ENCODE measurements around the gene NEUROG2. TPM values are rescaled to one million over a fixed set of nuclear protein-coding genes. Genes with fewer than 3 reads are reported as not detected.

Gene NEUROG2
- total and polyA plus RNA-seq, 4 donors: not detected

GRCh38 chr4:112521123-112522023 lies 5.4 kb upstream of the NEUROG2 start:
- TF ChIP-seq, protein P1, sequence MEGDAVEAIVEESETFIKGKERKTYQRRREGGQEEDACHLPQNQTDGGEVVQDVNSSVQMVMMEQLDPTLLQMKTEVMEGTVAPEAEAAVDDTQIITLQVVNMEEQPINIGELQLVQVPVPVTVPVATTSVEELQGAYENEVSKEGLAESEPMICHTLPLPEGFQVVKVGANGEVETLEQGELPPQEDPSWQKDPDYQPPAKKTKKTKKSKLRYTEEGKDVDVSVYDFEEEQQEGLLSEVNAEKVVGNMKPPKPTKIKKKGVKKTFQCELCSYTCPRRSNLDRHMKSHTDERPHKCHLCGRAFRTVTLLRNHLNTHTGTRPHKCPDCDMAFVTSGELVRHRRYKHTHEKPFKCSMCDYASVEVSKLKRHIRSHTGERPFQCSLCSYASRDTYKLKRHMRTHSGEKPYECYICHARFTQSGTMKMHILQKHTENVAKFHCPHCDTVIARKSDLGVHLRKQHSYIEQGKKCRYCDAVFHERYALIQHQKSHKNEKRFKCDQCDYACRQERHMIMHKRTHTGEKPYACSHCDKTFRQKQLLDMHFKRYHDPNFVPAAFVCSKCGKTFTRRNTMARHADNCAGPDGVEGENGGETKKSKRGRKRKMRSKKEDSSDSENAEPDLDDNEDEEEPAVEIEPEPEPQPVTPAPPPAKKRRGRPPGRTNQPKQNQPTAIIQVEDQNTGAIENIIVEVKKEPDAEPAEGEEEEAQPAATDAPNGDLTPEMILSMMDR (IDR thresholded peaks at IDR 0.05; ENCODE audit: control extremely low read depth, extremely low read depth): no peak
- H3K9me3 ChIP-seq (ENCODE audit: control insufficient read depth in 4 of 4, insufficient read depth in 3 of 4, low read length in 3 of 4): peaks cover 0 to 22% (median 0%) of the 10 kb centered on the region in 4 donors
- no peak overlapping the region for H3K27ac ChIP-seq (ENCODE audit: low read depth in 1 of 2, low read length in 1 of 2)
- H3K9ac ChIP-seq (ENCODE audit: insufficient read depth in 1 of 2, low read length in 2 of 2): no peak overlapping the region
- no peak overlapping the region for H3K4me3 ChIP-seq
- peaks cover 19 to 95% (median 82%) of the 10 kb centered on the region in 3 donors for H3K27me3 ChIP-seq (ENCODE audit: control insufficient read depth in 3 of 3, insufficient read depth in 3 of 3, low read length in 2 of 3)
- H3K36me3 ChIP-seq (ENCODE audit: control insufficient read depth in 4 of 4, insufficient read depth in 4 of 4, low read length in 4 of 4): no peaks in the 10 kb centered on the region
- ATAC-seq (ENCODE audit: insufficient read depth, low FRiP score) (no peak), DNase-seq (peak; percentile 4 to 17 (median 6))
- 7 to 9% methylated on average over 30 of the region's 30 CpGs for WGBS, 2 donors
- H3K4me1 ChIP-seq (ENCODE audit: control insufficient read depth in 5 of 5, insufficient read depth in 5 of 5, low read length in 5 of 5): peaks cover 0 to 26% (median 4%) of the 10 kb centered on the region in 5 donors

GRCh38 chr4:112520598-112521122 lies 4.7 kb upstream of the NEUROG2 start:
- 4 to 6% methylated on average over 25 of the region's 25 CpGs for WGBS, 2 donors
- H3K9ac ChIP-seq (ENCODE audit: insufficient read depth in 1 of 2, low read length in 2 of 2): no peak overlapping the region
- TF ChIP-seq, protein P1 (IDR thresholded peaks at IDR 0.05; ENCODE audit: control extremely low read depth, extremely low read depth): no peak
- H3K4me1 ChIP-seq (ENCODE audit: control insufficient read depth in 5 of 5, insufficient read depth in 5 of 5, low read length in 5 of 5): peaks cover 2 to 30% (median 4%) of the 10 kb centered on the region in 5 donors
- no peak overlapping the region for H3K4me3 ChIP-seq
- peaks cover 0 to 22% (median 0%) of the 10 kb centered on the region in 4 donors for H3K9me3 ChIP-seq (ENCODE audit: control insufficient read depth in 4 of 4, insufficient read depth in 3 of 4, low read length in 3 of 4)
- ATAC-seq (ENCODE audit: insufficient read depth, low FRiP score): no peak
- H3K27ac ChIP-seq (ENCODE audit: low read depth in 1 of 2, low read length in 1 of 2): no peak overlapping the region
- H3K36me3 ChIP-seq (ENCODE audit: control insufficient read depth in 4 of 4, insufficient read depth in 4 of 4, low read length in 4 of 4): no peaks in the 10 kb centered on the region
- peaks cover 19 to 93% (median 82%) of the 10 kb centered on the region in 3 donors for H3K27me3 ChIP-seq (ENCODE audit: control insufficient read depth in 3 of 3, insufficient read depth in 3 of 3, low read length in 2 of 3)
- peak in 2 of 3 donors; percentile 3 to 26 for DNase-seq

DNA sequence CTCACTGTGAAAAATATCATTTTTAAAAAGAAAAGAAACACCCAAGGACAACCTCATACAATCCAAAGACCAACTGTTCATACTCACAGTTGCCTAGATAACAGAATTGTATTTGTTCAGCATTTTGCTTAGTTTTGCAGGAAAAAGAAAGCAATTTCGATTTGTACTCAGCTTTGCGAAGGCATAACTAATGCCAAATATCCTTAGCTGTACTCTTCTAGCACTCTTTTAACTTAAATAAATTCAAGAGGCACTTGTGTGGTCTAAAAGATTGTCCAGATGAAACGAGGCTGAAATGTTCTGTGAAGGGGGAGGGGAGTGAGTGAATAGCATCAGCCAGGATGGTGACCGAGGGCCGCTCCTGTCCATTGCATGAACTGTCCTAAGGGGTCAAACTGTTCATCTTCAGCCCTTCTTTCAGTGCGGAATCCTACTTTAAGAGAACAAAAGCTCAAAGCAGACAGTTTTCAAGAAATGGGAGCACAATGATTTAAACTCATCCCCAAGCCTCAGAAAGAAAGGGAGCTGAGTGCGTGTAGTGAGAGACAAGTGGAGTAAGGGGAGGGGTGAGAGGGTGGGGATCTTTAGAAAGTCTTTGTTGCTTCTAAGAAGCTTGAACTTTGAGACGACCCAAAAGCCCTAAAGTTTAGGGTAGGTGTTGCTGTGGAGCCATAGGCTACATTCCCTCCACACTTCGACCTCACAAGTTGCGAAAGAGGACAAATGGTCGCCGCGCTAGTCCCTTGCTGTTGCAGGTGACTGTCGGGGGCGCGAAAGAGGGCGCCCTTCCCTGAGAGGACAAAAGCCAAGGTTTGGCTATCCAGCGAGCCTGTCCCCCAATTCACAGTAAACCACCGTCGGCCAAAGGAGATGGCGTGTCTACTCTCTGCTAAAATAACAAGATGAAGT lies 4.0 kb upstream of the NEUROG2 start:
- DNase-seq: peak; percentile 16 to 33 (median 25)
- 9 to 10% methylated on average over 21 of the region's 21 CpGs for WGBS, 2 donors
- Histone ChIP-seq H3K27me3 (ENCODE audit: control insufficient read depth in 3 of 3, insufficient read depth in 3 of 3, low read length in 2 of 3) (peaks cover 19 to 91% (median 82%) of the 10 kb centered on the region in 3 donors), H3K4me1 (ENCODE audit: control insufficient read depth in 5 of 5, insufficient read depth in 5 of 5, low read length in 5 of 5) (peaks cover 2 to 37% (median 4%) of the 10 kb centered on the region in 5 donors), H3K4me3 (no peak overlapping the region), H3K27ac (ENCODE audit: low read depth in 1 of 2, low read length in 1 of 2) (no peak overlapping the region), H3K9ac (ENCODE audit: insufficient read depth in 1 of 2, low read length in 2 of 2) (no peak overlapping the region), H3K9me3 (ENCODE audit: control insufficient read depth in 4 of 4, insufficient read depth in 3 of 4, low read length in 3 of 4) (peaks cover 0 to 22% (median 0%) of the 10 kb centered on the region in 4 donors), H3K36me3 (ENCODE audit: control insufficient read depth in 4 of 4, insufficient read depth in 4 of 4, low read length in 4 of 4) (no peaks in the 10 kb centered on the region)
- no peak for ATAC-seq (ENCODE audit: insufficient read depth, low FRiP score)
- TF ChIP-seq, protein P1 (IDR thresholded peaks at IDR 0.05; ENCODE audit: control extremely low read depth, extremely low read depth): no peak

Measured in lung (tissue), 12 donors.